Endothelial cell of umbilical vein (primary cell): Measurements from ENCODE around the gene RNF130.

Experiments used
- EZH2 ChIP-seq: IDR thresholded peaks from 2 replicates; pipeline ENCODE4 v1.6.1; 2012; ENCODE audit warnings: borderline replicate concordance, low read depth, mild to moderate bottlenecking, moderate library complexity, low read length, inconsistent platforms; ENCODE audit not compliant: severe bottlenecking
- TF ChIP-seq, protein P1 (sequence below), 2 donors: IDR thresholded peaks; 1 replicate in 1 of 2; 2 replicates in 1 of 2; pipeline ENCODE4 v1.5.1; 2011; ENCODE audit warnings: low read length in 2 of 2, mild to moderate bottlenecking in 2 of 2, moderate library complexity in 2 of 2, control low read depth in 1 of 2, inconsistent platforms in 1 of 2, low read depth in 1 of 2; ENCODE audit not compliant: insufficient read depth in 1 of 2; ENCODE audit errors: extremely low read depth in 1 of 2
- TF ChIP-seq, protein P2 (sequence below): IDR thresholded peaks from 2 replicates; pipeline ENCODE4 v1.6.1; 2011; ENCODE audit not compliant: insufficient read depth, insufficient read length

DNA sequence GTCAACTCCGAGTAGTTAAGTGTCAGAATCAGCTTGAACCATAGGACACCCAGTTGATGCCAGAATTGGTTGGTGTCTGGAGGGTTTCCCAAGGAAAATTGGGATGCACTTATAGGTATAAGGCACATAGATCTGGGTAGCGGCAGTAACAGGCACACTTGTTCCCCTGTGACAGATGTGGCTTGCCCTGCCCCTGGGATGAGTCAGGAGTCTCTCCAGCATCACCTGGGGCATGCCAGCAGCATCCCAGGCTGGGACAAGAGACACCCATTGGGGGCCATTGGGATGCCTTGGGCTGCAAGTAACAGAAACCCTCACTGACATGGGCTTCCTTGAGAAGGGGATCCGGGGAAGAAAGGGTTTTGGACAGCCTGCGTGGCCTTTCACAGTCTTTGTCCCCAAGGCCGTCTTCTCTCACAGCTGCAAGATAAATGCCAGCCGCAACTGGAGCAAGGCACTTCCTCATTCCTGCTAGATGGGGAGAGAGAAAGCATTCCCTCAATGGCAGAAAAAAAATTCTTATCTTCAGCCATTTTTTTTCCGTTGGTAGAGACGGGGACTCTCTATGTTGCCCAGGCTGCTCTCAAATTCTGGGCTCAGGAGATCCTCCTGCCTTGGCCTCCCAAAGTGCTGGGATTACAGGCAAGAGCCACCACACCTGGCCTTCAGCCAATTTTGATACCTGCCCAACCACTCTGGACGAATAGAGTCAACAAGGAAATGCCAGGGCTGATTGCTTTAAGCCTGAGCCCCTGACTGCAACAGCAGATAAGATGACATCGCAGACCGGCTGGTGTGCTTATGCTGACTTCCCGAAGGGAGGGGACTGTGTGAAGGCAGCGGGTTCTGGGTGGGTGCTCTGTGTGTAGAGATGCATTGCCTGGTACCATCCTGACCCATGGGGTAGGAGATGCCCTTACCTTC is 13.3 kb upstream of the RNF130 start:
- TF ChIP-seq, protein P1, sequence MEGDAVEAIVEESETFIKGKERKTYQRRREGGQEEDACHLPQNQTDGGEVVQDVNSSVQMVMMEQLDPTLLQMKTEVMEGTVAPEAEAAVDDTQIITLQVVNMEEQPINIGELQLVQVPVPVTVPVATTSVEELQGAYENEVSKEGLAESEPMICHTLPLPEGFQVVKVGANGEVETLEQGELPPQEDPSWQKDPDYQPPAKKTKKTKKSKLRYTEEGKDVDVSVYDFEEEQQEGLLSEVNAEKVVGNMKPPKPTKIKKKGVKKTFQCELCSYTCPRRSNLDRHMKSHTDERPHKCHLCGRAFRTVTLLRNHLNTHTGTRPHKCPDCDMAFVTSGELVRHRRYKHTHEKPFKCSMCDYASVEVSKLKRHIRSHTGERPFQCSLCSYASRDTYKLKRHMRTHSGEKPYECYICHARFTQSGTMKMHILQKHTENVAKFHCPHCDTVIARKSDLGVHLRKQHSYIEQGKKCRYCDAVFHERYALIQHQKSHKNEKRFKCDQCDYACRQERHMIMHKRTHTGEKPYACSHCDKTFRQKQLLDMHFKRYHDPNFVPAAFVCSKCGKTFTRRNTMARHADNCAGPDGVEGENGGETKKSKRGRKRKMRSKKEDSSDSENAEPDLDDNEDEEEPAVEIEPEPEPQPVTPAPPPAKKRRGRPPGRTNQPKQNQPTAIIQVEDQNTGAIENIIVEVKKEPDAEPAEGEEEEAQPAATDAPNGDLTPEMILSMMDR (IDR thresholded peaks at IDR 0.05; ENCODE audit: extremely low read depth in 1 of 2, insufficient read depth in 1 of 2, low read depth in 1 of 2, low read length in 2 of 2): no peak
- TF ChIP-seq EZH2: no peak
- TF ChIP-seq, protein P2, sequence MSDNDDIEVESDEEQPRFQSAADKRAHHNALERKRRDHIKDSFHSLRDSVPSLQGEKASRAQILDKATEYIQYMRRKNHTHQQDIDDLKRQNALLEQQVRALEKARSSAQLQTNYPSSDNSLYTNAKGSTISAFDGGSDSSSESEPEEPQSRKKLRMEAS: no peak
